Measurements from ENCODE around the gene KIRREL1.

Gene KIRREL1

DNA sequence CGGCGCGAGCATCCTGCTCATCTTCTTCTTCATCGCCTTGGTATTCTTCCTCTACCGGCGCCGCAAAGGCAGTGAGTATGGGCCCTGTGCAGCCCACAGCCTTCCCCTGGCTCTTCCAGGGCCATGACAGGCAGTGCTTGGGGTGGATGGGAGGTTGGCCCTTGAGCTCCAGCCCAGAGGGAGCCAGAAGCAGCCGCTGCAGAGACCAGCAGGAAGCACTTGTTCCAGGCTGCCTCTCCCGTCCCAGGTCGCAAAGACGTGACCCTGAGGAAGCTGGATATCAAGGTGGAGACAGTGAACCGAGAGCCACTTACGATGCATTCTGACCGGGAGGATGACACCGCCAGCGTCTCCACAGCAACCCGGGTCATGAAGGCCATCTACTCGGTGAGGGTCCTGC is 99.9 kb downstream of the KIRREL1 start:
- H3K4me3 ChIP-seq (ENCODE audit: control insufficient read depth, low read depth, low read length), result no peak overlapping the region
- TF ChIP-seq, protein P1, sequence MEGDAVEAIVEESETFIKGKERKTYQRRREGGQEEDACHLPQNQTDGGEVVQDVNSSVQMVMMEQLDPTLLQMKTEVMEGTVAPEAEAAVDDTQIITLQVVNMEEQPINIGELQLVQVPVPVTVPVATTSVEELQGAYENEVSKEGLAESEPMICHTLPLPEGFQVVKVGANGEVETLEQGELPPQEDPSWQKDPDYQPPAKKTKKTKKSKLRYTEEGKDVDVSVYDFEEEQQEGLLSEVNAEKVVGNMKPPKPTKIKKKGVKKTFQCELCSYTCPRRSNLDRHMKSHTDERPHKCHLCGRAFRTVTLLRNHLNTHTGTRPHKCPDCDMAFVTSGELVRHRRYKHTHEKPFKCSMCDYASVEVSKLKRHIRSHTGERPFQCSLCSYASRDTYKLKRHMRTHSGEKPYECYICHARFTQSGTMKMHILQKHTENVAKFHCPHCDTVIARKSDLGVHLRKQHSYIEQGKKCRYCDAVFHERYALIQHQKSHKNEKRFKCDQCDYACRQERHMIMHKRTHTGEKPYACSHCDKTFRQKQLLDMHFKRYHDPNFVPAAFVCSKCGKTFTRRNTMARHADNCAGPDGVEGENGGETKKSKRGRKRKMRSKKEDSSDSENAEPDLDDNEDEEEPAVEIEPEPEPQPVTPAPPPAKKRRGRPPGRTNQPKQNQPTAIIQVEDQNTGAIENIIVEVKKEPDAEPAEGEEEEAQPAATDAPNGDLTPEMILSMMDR (conservative IDR thresholded peaks at IDR 0.05; ENCODE audit: control insufficient read depth, insufficient read depth, low read depth, low read length), result no peak
- no peak for DNase-seq (ENCODE audit: low read depth)

DNA sequence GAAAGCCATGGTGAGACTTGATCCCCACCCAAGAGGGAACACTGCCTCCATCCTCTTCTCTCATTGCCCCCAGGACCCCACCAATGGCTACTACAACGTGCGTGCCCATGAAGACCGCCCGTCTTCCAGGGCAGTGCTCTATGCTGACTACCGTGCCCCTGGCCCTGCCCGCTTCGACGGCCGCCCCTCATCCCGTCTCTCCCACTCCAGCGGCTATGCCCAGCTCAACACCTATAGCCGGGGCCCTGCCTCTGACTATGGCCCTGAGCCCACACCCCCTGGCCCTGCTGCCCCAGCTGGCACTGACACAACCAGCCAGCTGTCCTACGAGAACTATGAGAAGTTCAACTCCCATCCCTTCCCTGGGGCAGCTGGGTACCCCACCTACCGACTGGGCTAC is 101.1 kb downstream of the KIRREL1 start:
- H3K4me3 ChIP-seq (ENCODE audit: control insufficient read depth, low read depth, low read length), result no peak overlapping the region
- TF ChIP-seq, protein P1 (conservative IDR thresholded peaks at IDR 0.05; ENCODE audit: control insufficient read depth, insufficient read depth, low read depth, low read length), result no peak
- DNase-seq (ENCODE audit: low read depth), result no peak

DNA sequence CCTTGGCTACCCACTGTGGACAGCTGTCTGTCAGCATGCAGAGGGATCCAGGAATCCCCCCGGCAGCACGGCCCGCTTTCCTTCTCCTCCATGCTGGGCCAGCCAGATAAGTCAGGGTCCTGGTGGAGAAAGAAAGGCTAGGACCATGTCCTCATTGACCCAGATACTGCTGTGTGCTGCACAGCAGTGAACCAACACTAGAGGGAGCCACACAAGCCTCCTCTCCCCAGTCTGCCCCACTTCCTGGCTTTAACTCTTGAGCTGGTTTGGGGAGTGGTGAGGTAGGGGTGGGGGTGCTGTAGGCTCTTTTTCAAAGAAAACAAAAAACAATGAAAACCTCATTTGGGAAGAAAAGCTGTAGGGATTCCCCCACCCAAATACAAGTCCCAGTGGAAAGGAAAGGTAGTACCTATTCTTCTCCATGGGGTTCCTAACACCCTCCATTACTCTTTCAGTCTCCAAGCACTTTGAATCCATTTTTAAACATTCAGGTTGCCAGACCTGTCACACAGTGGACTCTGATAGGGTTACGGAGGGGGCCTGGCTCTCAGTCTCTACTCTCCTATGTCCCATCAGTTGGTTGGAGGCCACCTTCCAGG is 102.4 kb downstream of the KIRREL1 start:
- TF ChIP-seq, protein P1 (conservative IDR thresholded peaks at IDR 0.05; ENCODE audit: control insufficient read depth, insufficient read depth, low read depth, low read length), result peak; percentile 83
- DNase-seq (ENCODE audit: low read depth), result peak; percentile 48
- no peak overlapping the region for H3K4me3 ChIP-seq (ENCODE audit: control insufficient read depth, low read depth, low read length)

DNA sequence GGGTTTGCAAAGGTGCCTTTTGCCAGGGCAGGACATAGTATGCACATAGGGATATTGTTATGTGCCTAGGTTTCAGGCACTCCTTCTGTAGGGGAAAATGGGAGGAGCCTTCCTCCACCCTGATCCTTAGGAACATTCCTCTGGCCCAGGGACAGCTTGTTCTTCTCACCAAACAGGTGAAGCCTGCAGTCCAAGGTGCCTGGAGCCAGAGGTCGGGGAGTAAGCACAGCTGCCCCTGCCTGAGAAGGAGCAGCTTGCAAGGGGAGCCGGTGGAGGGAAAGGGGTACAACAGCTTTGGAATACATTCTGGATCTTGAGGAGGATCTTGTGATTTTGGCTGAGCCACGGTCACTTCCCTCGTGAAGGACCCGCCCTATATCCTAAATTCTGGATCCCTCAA is 104.8 kb downstream of the KIRREL1 start:
- no peak overlapping the region for H3K4me3 ChIP-seq (ENCODE audit: control insufficient read depth, low read depth, low read length)
- TF ChIP-seq, protein P1 (conservative IDR thresholded peaks at IDR 0.05; ENCODE audit: control insufficient read depth, insufficient read depth, low read depth, low read length), result no peak
- DNase-seq (ENCODE audit: low read depth), result no peak

DNA sequence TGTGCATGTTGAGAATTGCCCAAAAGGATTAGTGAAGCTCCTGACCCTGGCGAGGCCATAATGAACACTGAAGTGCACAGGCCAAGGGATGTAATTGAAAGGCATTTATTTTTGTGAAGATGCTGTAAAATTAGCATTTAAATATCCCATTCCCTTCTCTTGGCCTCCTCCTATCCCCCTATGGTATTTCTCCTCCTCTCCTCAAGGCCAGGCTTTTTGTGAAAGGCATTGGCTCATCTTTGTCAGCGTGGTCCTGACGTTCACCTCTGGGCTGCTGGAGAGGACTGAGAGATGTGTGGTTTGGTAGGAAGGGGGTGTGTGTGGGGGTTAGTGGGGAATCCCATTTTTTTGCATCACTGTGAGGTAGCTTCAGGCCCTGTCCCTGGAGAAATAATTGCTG is 105.7 kb downstream of the KIRREL1 start:
- H3K4me3 ChIP-seq (ENCODE audit: control insufficient read depth, low read depth, low read length), result no peak overlapping the region
- no peak for DNase-seq (ENCODE audit: low read depth)
- TF ChIP-seq, protein P1 (conservative IDR thresholded peaks at IDR 0.05; ENCODE audit: control insufficient read depth, insufficient read depth, low read depth, low read length), result no peak

DNA sequence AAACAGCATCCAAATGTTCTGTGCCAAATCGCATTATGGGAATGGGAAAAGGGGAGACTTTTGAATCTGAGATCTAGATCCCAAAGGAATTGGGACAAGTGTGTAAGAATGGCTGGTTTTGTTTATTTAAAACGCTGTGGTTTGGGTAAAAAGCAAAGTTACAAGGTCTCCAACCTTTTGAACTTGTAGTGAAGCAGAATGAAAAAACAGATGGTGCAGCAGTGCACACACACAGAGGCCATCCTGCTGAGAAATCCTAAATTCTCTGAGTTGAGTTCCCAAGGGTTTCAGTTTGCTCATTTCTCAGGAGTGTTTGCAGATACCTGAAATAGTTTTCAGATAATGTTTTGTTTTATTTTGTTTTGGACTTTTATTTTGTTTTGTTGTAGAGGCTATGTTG is 107.1 kb downstream of the KIRREL1 start:
- no peak for DNase-seq (ENCODE audit: low read depth)
- TF ChIP-seq, protein P1 (conservative IDR thresholded peaks at IDR 0.05; ENCODE audit: control insufficient read depth, insufficient read depth, low read depth, low read length), result no peak
- H3K4me3 ChIP-seq (ENCODE audit: control insufficient read depth, low read depth, low read length), result no peak overlapping the region

DNA sequence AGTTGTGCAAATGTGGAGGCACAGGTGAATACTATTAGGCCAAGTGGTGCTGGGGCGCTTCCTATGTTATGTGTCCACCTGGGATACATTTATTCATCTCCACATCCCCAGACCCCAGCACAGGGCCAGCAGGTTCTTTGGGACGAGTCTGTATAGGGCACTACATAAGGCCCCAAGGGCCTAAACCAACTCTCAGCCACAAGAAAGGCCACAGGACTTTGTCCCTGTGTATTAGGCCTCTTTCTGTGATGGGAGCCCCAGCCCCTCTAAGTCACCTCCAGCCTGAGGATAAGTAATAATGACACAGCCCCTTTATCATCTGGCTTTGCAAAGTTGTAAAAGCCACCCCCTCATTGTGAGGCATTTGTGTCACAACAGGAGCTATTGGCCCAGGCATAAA is 108.0 kb downstream of the KIRREL1 start:
- TF ChIP-seq, protein P1 (conservative IDR thresholded peaks at IDR 0.05; ENCODE audit: control insufficient read depth, insufficient read depth, low read depth, low read length), result no peak
- H3K4me3 ChIP-seq (ENCODE audit: control insufficient read depth, low read depth, low read length), result no peak overlapping the region
- DNase-seq (ENCODE audit: low read depth), result peak; percentile 27

Data from fibroblast of mammary gland (primary cell).